Uterus (tissue), 2 donors: ENCODE measurements around the gene AP1AR.

Experiments
- CTCF ChIP-seq, 4 experiments: fragments of 200-600 bp in 2 of 4; fragments of 450-650 bp in 2 of 4; sonication (generic) in 2 of 4; IDR thresholded peaks; one replicate each; pipeline ENCODE4 v1.5.1; 2016 to 2019; ENCODE audit warnings: antibody characterized with exemption in 4 of 4, mild to moderate bottlenecking in 2 of 4, moderate library complexity in 1 of 4
- POLR2A ChIP-seq, 2 donors: fragments of 450-650 bp; IDR thresholded peaks; one replicate each; pipeline ENCODE4 v1.6.1; 2016; ENCODE audit warnings: antibody characterized with exemption in 2 of 2, mild to moderate bottlenecking in 1 of 2, moderate library complexity in 1 of 2

- TF ChIP-seq CTCF (IDR thresholded peaks at IDR 0.05) (no peak), POLR2A (IDR thresholded peaks at IDR 0.05) (no peak)
Measured at GRCh38 chr4:112201915-112202505, 29.6 kb upstream of the AP1AR start.
